GM12878 (cell line): Measurements from ENCODE around the gene FUT6. TPM values are rescaled to one million over a fixed set of nuclear protein-coding genes. Genes with fewer than 3 reads are reported as not detected.

Source experiments
- ASH2L ChIP-seq: fragments of 300-600, 200-600 bp; sonication (generic); IDR thresholded peaks from 2 replicates; pipeline ENCODE4 v1.6.1; 2017; ENCODE audit warnings: low read depth, mild to moderate bottlenecking, borderline replicate concordance
- BCL11A ChIP-seq: IDR thresholded peaks from 2 replicates; pipeline ENCODE4 v1.6.1; 2011; ENCODE audit warnings: low read depth, low read length
- BHLHE40 ChIP-seq, 2 experiments: fragments of 450-650 bp in 1 of 2; IDR thresholded peaks; 2 replicates each; pipeline ENCODE4 v1.6.1; 2011 to 2017; ENCODE audit warnings: low read depth in 2 of 2, borderline replicate concordance in 1 of 2, improper control_type of control experiment in 1 of 2, low read length in 1 of 2, mild to moderate bottlenecking in 1 of 2
- BRCA1 ChIP-seq: IDR thresholded peaks from 2 replicates; pipeline ENCODE4 v1.6.1; 2011; ENCODE audit warnings: low read depth, low read length, improper control_type of control experiment
- CBX5 ChIP-seq: sonication (generic); IDR thresholded peaks from 2 replicates; pipeline ENCODE4 v1.6.1; 2016; ENCODE audit warnings: low read depth, moderate library complexity, mild to moderate bottlenecking, inconsistent platforms
- CREB1 ChIP-seq: IDR thresholded peaks from 2 replicates; pipeline ENCODE4 v1.6.1; 2012; ENCODE audit warnings: low read depth, mild to moderate bottlenecking, inconsistent platforms
- EP300 ChIP-seq, 2 experiments: fragments of 150-350 bp in 1 of 2; IDR thresholded peaks; 2 replicates each; pipeline ENCODE4 v1.6.1; 2011 to 2012; ENCODE audit warnings: low read depth in 2 of 2, low read length in 2 of 2, borderline replicate concordance in 1 of 2, improper control_type of control experiment in 1 of 2, inconsistent platforms in 1 of 2; ENCODE audit not compliant: control insufficient read depth in 1 of 2
- GATAD2B ChIP-seq: fragments of 450-650 bp; conservative IDR thresholded peaks from 2 replicates; pipeline ENCODE4 v1.6.1; 2017; ENCODE audit warnings: low read depth, mild to moderate bottlenecking, moderate library complexity
- IKZF1 ChIP-seq: fragments of 450-650 bp; conservative IDR thresholded peaks from 2 replicates; pipeline ENCODE4 v1.6.1; 2017; ENCODE audit warnings: antibody characterized with exemption, mild to moderate bottlenecking
- KDM1A ChIP-seq: fragments of 200-600 bp; sonication (generic); IDR thresholded peaks from 2 replicates; pipeline ENCODE4 v1.6.1; 2016; ENCODE audit warnings: borderline replicate concordance
- MEF2A ChIP-seq: IDR thresholded peaks from 2 replicates; pipeline ENCODE4 v1.6.1; 2011; ENCODE audit warnings: low read depth, mild to moderate bottlenecking, low read length, moderate library complexity; ENCODE audit not compliant: insufficient read depth
- MTA3 ChIP-seq: IDR thresholded peaks from 2 replicates; pipeline ENCODE4 v1.6.1; 2012; ENCODE audit warnings: low read length, inconsistent platforms, borderline replicate concordance
- MYC ChIP-seq: IDR thresholded peaks from 2 replicates; pipeline ENCODE4 v1.6.1; 2011; ENCODE audit warnings: mild to moderate bottlenecking, low read length, moderate library complexity, inconsistent platforms; ENCODE audit not compliant: insufficient read depth, insufficient replicate concordance, insufficient read length, severe bottlenecking
- NR2C1 ChIP-seq: fragments of 450-650 bp; IDR thresholded peaks from 2 replicates; pipeline ENCODE4 v1.6.1; 2017; ENCODE audit warnings: antibody characterized with exemption, mild to moderate bottlenecking, moderate library complexity
- PAX8 ChIP-seq: fragments of 450-650 bp; IDR thresholded peaks from 2 replicates; pipeline ENCODE4 v1.6.1; 2017; ENCODE audit warnings: mild to moderate bottlenecking, moderate library complexity
- POU2F2 ChIP-seq: IDR thresholded peaks from 3 replicates; pipeline ENCODE4 v1.6.1; 2011; ENCODE audit warnings: low read depth, mild to moderate bottlenecking, low read length, borderline replicate concordance
- SIX5 ChIP-seq: IDR thresholded peaks from 2 replicates; pipeline ENCODE4 v1.6.1; 2011; ENCODE audit warnings: mild to moderate bottlenecking, low read depth, low read length, moderate library complexity; ENCODE audit not compliant: severe bottlenecking
- SP1 ChIP-seq: IDR thresholded peaks from one replicate; pipeline ENCODE4 v1.6.1; 2011; ENCODE audit warnings: low read depth, low read length
- STAT1 ChIP-seq: fragments of 450-650 bp; conservative IDR thresholded peaks from 2 replicates; pipeline ENCODE4 v1.6.1; 2014; ENCODE audit warnings: antibody characterized with exemption, mild to moderate bottlenecking
- TAF1 ChIP-seq: IDR thresholded peaks from 2 replicates; pipeline ENCODE4 v1.6.1; 2011; ENCODE audit warnings: mild to moderate bottlenecking, low read depth, low read length, borderline replicate concordance
- TCF3 ChIP-seq: IDR thresholded peaks from 2 replicates; pipeline ENCODE4 v1.6.1; 2012; ENCODE audit warnings: low read depth, mild to moderate bottlenecking, low read length, borderline replicate concordance; ENCODE audit not compliant: insufficient read depth
- ZSCAN29 ChIP-seq: fragments of 450-650 bp; IDR thresholded peaks from 2 replicates; pipeline ENCODE4 v1.6.1; 2017; ENCODE audit warnings: mild to moderate bottlenecking, moderate library complexity
- polyA plus RNA-seq, 11 experiments: library from polyadenylated mRNA; depleted of rRNA in 4 of 11; unstranded in 6 of 11; stranded (reverse) in 5 of 11; fragments of >200 nt; fragmentation: Nextera tagmentation in 4 of 11; fragmentation: Illumina TruSeq in 1 of 11; extraction: Ambion mirVana in 4 of 11; extraction: Trizol in 1 of 11; gene quantifications; 1 replicate in 1 of 11; 2 replicates in 10 of 11; pipeline versions ENCODE4 v1.2.1 to v1.2.3, GENCODE V29; 2011 to 2016; ENCODE audit warnings: inconsistent platforms in 2 of 11, missing spikeins in 2 of 11, low read depth in 1 of 11
- total RNA-seq, 4 experiments: library from RNA; depleted of rRNA in 3 of 4; stranded (reverse); fragments of >200 nt in 3 of 4; fragmentation: Illumina TruSeq in 1 of 4; extraction: Trizol in 1 of 4; gene quantifications; 2 replicates each; pipeline versions ENCODE4 v1.2.1 to v1.2.3, GENCODE V29; 2013 to 2021
- TF ChIP-seq, protein P1 (sequence below): fragments of 450-650 bp; formaldehyde crosslinking; IDR thresholded peaks from 2 replicates; pipeline ENCODE4 v1.4.0; 2020; ENCODE audit warnings: mild to moderate bottlenecking, moderate library complexity
- TF ChIP-seq, protein P2 (sequence below): fragments of 450-650 bp; IDR thresholded peaks from 2 replicates; pipeline ENCODE4 v1.6.1; 2018; ENCODE audit warnings: borderline replicate concordance, mild to moderate bottlenecking; ENCODE audit not compliant: partially characterized antibody

FUT6 gene
- total and polyA plus RNA-seq, 10 of the 15 experiments (the other 5 are each of a cell fraction or from before 2014, with no cell fraction given) = not detected

DNA sequence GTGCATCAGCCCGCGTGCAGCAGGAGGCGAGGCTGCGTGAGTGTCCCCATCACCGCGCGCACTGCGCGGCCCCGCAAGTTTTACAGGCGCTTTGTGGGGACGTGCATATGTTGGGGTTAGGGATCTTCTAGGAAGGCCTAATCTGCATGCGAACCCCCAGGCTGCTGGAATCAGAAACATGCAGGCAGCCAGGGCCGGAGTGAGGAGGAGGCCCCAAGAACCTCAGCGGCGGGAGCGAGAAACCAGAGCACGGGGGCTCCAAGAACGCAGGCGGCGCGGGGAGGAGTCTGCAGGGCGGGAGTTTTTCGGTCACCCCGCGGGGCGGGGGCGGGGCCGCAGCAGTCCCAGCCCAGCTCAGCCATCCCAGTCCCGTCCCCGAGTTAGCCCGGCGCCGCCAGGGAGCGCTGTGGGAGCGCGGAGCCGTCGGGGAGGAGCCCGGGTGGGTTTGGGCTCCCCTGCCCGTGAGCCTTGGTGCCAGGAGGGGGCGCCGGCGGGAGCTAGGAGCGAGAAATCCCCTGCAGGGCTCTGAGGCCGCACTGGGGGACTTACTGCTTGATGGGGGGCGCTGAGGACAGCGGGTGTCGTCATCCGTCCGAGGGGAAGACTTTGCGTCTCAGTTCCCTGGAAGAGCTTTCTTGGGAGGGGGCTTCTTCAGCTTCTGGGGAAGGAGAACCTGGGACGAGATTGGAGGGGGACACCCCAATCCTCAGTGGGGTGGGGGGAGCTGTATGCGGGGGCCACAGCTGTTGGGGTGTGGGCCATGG, 35.6 kb downstream of the FUT6 start (continued):
- TF ChIP-seq, protein P1, sequence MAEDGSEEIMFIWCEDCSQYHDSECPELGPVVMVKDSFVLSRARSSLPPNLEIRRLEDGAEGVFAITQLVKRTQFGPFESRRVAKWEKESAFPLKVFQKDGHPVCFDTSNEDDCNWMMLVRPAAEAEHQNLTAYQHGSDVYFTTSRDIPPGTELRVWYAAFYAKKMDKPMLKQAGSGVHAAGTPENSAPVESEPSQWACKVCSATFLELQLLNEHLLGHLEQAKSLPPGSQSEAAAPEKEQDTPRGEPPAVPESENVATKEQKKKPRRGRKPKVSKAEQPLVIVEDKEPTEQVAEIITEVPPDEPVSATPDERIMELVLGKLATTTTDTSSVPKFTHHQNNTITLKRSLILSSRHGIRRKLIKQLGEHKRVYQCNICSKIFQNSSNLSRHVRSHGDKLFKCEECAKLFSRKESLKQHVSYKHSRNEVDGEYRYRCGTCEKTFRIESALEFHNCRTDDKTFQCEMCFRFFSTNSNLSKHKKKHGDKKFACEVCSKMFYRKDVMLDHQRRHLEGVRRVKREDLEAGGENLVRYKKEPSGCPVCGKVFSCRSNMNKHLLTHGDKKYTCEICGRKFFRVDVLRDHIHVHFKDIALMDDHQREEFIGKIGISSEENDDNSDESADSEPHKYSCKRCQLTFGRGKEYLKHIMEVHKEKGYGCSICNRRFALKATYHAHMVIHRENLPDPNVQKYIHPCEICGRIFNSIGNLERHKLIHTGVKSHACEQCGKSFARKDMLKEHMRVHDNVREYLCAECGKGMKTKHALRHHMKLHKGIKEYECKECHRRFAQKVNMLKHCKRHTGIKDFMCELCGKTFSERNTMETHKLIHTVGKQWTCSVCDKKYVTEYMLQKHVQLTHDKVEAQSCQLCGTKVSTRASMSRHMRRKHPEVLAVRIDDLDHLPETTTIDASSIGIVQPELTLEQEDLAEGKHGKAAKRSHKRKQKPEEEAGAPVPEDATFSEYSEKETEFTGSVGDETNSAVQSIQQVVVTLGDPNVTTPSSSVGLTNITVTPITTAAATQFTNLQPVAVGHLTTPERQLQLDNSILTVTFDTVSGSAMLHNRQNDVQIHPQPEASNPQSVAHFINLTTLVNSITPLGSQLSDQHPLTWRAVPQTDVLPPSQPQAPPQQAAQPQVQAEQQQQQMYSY (CRISPR knock-in tag) = no peak
- no peak for TF ChIP-seq CREB1
- no peak for TF ChIP-seq KDM1A
- TF ChIP-seq MTA3 = no peak
- no peak for TF ChIP-seq BCL11A
- TF ChIP-seq BHLHE40 (IDR thresholded peaks at IDR 0.05; ENCODE audit: borderline replicate concordance in 1 of 2, low read depth in 2 of 2, low read length in 1 of 2) = peak; percentile 50 to 85; a peak in 2 of 4 replicates
- TF ChIP-seq TAF1 = no peak
- no peak for TF ChIP-seq CBX5
- TF ChIP-seq TCF3 = no peak
- TF ChIP-seq EP300 (IDR thresholded peaks at IDR 0.05; ENCODE audit: borderline replicate concordance in 1 of 2, control insufficient read depth in 1 of 2, low read depth in 2 of 2, low read length in 2 of 2) = no peak; a peak in 1 of 4 replicates
- TF ChIP-seq GATAD2B = no peak
- no peak for TF ChIP-seq NR2C1
- no peak for TF ChIP-seq MYC
- TF ChIP-seq, protein P2, sequence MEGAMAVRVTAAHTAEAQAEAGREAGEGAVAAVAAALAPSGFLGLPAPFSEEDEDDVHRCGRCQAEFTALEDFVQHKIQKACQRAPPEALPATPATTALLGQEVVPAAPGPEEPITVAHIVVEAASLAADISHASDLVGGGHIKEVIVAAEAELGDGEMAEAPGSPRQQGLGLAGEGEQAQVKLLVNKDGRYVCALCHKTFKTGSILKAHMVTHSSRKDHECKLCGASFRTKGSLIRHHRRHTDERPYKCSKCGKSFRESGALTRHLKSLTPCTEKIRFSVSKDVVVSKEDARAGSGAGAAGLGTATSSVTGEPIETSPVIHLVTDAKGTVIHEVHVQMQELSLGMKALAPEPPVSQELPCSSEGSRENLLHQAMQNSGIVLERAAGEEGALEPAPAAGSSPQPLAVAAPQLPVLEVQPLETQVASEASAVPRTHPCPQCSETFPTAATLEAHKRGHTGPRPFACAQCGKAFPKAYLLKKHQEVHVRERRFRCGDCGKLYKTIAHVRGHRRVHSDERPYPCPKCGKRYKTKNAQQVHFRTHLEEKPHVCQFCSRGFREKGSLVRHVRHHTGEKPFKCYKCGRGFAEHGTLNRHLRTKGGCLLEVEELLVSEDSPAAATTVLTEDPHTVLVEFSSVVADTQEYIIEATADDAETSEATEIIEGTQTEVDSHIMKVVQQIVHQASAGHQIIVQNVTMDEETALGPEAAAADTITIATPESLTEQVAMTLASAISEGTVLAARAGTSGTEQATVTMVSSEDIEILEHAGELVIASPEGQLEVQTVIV = no peak
- no peak for TF ChIP-seq PAX8
- no peak for TF ChIP-seq SIX5
- TF ChIP-seq BRCA1 = no peak
- no peak for TF ChIP-seq SP1
- TF ChIP-seq POU2F2 = no peak
- TF ChIP-seq ASH2L = no peak
- TF ChIP-seq ZSCAN29 = no peak
- peak; percentile 83 for TF ChIP-seq IKZF1
- TF ChIP-seq MEF2A = 0 out of 2 replicates have a peak, but pooled peaks have one; percentile 17
- TF ChIP-seq STAT1 = no peak
